HG02981 (cell line): ENCODE results near the gene NDE1.
"Not testable (repeated sequence)": the region's sequence is repeated elsewhere in the genome, so short reads cannot be mapped to it uniquely, and the experiment has no call there.

Experiments
- ATAC-seq: cut with Tn5 transposase; IDR thresholded peaks from one replicate; pipeline ENCODE4 v1.9.1; 2021; ENCODE audit warnings: mild to moderate bottlenecking, moderate library complexity; ENCODE audit not compliant: unreplicated experiment

NDE1 gene

GRCh38 chr16:15649311-15649710 is 734 bp upstream of the NDE1 start:
- ATAC-seq = not testable (repeated sequence)

- no peak for ATAC-seq
Observed at GRCh38 chr16:15649727-15650018, 372 bp upstream of the NDE1 start.

DNA sequence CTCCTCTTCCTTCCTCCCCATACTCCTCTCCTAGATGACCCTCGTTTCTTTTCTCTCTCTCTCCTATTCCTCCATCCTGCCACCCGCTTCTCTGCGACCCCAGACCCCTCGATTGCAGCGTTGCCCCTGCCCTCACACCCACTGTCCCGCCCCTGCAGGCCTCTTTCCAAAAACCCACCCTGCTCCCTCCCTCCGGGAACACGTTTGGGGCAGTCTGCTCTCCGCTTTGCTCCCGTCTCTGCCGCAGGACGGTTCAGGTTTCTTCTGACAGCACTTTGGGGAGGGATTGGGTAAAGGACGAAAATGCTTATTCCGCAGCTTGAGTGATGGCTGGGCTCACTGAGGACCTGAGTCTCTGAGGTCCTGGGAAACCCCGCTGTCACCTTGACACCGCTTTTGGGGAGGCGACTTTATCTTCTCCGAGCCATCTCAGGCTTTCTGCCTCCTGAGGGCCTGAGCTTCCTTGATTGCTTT is 690 bp downstream of the NDE1 start:
- no peak for ATAC-seq

GRCh38 chr16:15652293-15653001 is 2.4 kb downstream of the NDE1 start:
- no peak for ATAC-seq

DNA sequence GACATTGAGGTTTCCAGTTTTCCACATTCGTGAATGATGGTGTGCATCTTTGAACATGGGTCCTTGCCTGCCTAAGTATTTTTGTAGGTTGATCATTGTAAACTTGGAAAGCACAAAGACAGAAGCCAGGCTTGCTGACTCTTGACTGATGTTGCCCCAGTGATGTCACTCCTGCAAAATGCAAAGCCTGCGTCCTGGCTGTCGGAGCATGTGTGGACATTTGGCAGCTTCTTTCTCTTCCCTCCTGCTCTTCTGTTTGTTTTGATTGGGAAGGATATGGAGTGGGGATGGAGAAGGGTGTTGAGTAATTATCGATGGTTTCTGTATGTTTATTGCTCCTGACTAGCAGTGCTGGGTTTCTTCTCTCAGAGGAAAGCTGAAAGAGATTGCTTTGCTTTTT is 3.2 kb downstream of the NDE1 start:
- no peak for ATAC-seq

DNA sequence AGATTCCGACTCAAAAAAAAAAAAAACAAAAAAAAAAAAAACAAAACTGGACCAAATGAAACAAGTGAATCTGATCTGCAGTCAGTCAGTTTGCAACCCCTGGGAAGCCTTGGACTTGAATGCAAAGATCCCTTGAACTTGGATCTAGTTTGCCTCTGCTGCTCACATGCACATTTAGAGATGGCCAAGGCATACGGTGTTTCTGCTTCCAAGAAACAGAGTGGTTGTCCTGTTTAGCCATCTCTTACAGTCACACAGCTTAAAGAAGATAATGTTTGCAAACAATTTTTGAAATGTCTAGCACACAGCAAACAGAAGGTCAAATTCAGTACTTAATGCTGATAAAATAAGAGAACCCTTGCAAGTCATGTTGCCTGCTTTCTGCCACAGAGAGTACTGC is 4.5 kb downstream of the NDE1 start:
- ATAC-seq = no peak

DNA sequence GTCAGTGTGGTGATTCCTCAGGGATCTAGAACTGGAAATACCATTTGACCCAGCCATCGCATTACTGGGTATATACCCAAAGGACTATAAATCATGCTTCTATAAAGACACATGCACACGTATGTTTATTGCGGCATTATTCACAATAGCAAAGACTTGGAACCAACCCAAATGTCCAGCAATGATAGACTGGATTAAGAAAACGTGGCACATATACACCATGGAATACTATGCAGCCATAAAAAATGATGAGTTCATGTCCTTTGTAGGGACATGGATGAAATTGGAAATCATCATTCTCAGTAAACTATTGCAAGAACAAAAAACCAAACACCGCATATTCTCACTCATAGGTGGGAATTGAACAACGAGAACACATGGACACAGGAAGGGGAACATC is 5.5 kb downstream of the NDE1 start:
- not testable (repeated sequence) for ATAC-seq

- ATAC-seq = no peak
Observed at GRCh38 chr16:15658149-15658548, 8.1 kb downstream of the NDE1 start.

GRCh38 chr16:15658556-15658955 is 8.5 kb downstream of the NDE1 start:
- ATAC-seq = no peak

- no peak for ATAC-seq
Observed at GRCh38 chr16:15660203-15660601, 10.2 kb downstream of the NDE1 start.

- ATAC-seq = no peak
Observed at GRCh38 chr16:15665107-15665506, 15.1 kb downstream of the NDE1 start.

DNA sequence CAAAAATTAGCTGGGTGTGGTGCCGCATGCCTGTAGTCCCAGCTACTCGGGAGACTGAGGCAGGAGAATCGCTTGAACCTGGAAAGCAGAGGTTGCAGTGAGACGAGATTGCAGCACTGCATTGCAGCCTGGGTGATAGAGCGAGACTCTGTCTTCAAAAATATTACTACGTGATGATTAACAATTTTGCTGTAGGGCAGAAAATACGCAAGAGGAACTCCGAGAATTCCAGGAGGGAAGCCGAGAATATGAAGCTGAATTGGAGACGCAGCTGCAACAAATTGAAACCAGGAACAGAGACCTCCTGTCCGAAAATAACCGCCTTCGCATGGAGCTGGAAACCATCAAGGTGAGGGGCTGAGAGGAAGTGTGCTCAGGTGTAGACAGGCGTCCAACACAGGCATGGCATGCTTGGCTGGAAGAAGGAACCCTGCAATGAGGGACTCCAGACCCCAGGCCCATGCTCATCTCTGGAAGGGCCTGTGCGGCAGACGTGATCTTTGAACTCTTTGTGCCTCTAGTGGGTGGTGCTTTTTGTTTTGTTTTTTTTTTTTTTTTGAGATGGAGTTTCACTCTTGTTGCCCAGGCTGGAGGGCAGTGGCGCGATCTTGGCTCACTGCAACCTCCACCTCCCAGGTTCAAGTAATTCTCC is 17.2 kb downstream of the NDE1 start:
- no peak for ATAC-seq

GRCh38 chr16:15671530-15672117 is 21.6 kb downstream of the NDE1 start:
- ATAC-seq = no peak

DNA sequence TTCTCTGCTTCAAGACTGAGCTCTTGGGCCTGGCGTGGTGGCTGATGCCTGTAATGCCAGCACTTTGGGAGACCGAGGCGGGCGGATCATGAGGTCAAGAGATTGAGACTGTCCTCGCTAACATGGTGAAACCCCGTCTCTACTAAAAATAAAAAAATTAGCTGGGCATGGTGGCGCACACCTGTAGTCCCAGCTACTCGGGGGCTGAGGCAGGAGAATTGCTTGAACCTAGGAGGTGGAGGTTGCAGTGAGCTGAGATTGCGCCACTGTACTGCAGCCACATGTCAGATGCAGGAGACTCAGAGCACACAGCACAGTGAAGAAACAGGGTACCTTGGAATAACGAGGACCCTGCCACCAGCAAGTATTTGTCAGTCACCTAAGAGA is 22.1 kb downstream of the NDE1 start:
- ATAC-seq = not testable (repeated sequence)

DNA sequence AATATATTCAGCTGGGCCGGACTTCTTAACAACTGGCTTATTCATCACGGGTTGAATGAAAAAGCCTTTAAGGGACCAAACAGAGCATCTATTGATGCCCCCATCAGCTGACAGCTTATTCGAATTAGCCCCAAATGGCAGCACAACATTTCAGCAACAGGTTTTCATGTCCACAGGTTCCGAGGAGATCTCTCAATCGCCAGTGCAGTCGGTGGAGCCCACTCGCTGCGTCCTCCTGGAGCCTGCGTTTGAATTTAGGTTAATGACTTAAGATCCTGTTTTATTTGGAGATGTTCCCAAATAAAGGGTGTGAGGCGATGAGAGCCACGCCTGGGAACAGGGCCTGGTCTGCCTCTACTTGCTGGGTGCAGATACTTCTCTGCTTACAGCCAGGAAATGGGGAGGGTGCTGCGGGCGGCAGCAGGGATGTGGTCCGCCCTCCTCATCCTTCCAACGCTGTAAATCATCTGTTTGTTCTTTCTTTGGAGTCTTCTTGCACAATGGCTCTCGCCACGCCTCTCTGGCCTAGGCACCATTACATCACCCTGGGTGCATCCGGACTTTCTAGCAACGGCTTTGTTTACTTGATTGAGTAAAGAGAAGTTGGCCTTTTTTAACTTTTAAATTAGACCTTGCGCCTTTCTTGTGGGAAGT is 22.6 kb downstream of the NDE1 start:
- no peak for ATAC-seq

DNA sequence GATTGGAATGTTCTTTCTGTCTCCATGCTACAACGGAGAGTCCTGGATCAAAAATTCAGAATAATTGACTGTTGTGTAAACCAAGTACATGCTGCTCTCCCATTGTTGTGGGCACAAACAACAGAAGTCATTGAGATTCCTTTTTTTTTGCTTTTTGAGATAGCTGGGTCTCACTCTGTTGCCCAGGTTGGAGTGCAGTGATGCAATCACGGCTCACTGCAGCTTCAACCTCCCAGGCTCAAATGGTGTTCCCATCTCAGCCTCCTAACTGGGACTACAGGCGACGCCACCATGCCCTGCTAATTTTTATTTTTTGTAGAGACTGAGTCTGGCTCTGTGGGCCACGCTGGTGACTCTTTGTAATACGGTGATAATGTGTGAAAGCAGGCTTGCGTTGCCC is 24.5 kb downstream of the NDE1 start:
- no peak for ATAC-seq

DNA sequence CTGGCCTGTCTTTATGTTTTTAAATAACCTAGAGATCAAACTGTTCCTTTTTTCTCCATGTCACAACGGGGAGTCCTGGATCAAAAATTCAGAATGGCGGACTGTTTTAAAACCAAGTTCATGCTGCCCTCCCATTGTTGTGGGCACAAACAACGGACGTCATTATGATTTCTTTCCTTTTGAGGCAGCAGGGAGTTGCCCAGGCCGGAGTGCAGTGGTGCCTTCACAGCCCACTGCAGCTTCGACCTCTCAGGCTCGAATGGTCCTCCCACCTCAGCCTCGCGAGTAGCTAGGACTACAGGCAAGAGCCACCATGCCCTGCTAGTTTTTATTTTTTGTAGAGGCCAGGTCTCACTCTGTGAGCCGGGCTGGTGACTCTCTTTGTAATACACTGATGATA is 26.5 kb downstream of the NDE1 start:
- ATAC-seq = no peak

GRCh38 chr16:15677447-15677846 is 27.4 kb downstream of the NDE1 start:
- ATAC-seq = no peak

DNA sequence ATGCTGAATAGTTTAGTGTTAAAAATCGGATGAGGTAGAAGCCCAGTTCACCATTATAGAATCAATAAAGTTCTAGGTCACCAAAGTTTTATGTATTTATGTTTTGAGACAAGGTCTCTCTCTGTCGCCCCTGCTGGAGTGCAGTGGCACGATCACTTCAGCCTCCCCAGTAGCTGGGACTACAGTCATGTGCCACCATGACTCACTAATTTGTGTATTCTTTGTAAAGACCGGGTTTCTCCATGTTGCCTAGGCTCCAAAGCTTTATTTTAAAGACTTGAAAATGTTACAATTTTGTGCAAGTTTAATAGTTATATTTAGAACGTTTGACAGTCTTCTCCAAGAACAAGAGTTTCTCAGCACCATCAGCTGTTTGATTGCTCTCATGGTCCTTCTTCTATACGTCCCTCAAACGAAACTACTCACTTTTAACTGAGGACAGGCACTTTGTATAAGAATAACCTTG is 32.1 kb downstream of the NDE1 start:
- ATAC-seq = no peak

DNA sequence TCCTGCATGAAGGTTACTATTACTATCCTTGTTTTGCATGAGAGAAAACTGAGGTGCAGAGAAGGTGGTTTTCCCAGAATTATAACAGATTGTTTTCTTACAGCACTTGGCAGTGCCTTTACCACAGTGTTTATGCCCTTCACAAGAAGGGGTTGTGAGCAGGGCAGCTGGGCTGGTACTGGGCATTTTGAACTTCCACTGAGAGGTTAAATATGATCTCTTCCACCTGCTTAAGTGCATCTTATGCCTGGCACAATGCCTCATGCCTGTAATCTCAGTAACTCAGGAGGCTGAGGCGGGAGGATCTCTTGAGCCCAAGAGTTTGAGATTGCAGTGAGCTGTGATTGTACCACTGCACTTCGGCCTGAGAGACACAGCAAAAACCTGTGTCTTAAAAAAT is 36.2 kb downstream of the NDE1 start:
- no peak for ATAC-seq

DNA sequence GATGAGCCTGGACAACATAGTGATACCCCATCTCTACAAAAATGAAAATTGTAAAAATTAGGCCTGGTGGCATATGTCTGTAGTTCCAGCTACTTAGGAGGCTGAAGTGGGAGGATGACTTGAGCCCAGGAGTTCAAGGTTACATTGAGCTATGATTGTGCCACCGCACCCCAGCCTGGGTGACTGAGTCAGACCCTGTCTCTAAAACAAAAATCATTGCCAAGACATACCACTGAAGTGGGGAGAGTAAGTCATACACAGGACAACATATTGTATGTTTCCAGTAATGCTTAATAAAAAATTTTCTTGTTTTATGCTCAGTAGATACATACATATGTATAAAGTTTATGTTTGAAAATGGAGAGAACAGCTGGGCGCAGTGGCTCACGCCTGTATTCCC is 39.2 kb downstream of the NDE1 start:
- no peak for ATAC-seq

DNA sequence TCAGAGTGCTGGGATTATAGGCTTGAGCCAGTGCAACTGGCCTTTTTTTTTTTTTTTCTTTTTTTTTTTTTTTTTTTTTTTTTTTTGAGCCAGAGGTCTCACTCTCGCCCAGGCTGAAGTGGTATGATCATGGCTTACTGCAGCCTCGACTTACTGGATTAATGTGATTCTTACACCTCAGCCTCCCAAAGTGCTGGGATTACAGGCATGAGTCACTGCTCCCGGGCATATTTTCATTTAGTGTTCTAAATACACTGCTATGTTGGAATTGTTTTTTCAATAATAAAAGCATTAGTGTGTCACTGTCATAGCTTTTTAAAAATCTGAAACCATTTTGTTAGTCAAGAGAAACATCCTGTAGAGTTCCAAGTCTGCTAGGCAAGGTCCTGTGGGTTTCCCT is 40.3 kb downstream of the NDE1 start:
- no peak for ATAC-seq
